NCI-H82 treated with DMSO at 0.1 percent for 48 hours (cell line): ENCODE data around the gene CERS4.
"Not testable (repeated sequence)": the region's sequence is repeated elsewhere in the genome, so short reads cannot be mapped to it uniquely, and the experiment has no call there.

ENCODE experiments used
- DNase-seq: peaks from one replicate; lab custom pipeline; 2025; ENCODE audit not compliant: unreplicated experiment; lab: John Stamatoyannopoulos, UW

The CERS4 gene

GRCh38 chr19:8241646-8242045 is 32.5 kb downstream of the CERS4 start:
- DNase-seq: no peak

- DNase-seq: no peak
These were observed 33.1 kb downstream of the CERS4 start for GRCh38 chr19:8242211-8242821.

DNA sequence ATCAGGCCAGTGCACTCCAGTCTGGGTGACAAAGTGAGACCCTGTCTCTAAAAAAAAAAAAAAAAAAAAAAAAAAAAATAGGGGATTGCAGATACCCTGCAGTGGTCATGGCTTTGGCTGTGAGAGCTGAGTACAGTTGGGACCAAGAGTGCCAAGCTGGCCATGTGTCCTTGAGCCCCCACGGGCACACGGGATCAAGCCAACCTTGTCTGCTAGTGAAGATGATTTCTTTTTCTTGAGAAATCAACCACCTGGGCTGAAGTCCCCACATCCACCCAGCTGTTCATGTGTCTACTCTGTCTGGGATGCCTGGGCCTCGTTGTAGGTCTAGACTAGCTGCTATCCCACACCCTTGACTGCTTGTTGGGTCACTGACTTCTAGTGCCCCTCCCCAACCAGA is 34.0 kb downstream of the CERS4 start:
- no peak for DNase-seq

- DNase-seq: no peak
These were observed 35.3 kb downstream of the CERS4 start for GRCh38 chr19:8244442-8244841.

DNA sequence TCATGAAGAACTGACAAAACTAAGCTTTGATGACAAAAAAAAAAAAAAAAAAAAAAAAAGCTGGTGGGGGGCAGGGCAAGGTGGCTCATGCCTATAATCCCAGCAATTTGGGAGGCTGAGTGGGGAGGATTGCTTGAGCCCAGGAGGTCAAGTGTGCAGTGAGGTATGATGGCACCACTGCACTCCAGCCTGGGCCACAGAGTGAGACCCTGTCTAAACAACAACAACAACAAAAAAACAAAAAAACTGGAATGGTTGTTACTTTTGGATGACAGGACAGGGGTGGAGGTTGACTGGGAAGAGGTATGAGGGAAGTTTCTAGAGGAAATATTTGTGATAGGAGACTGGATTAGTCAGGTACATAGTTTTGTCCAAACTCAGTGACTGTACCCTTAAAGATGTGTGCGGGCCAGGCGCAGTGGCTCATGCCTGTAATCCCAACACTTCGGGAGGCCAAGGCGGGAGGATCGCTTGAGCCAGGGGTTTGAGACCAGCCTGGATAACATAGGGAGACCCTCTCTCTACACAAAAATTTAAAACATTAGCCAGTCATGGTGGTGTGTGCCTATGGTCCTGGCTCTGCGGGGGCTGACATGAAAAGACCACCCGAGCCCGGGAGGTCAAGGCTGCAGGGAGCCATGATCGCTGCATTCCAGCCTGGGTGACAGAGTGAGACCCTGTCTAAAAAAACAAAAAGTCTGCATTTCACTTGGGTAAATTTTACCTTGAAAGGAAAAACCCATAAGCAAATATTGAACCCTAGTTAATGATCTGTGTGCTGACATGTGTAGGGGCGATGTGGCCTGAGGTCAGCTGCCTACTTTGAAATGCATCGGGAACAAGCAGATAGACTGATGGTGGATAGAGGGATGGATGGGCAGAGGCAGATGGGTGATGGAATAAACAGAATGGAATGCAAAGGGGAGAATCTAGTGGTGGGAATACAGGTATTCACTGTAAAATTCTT is 37.0 kb downstream of the CERS4 start:
- no peak for DNase-seq

DNA sequence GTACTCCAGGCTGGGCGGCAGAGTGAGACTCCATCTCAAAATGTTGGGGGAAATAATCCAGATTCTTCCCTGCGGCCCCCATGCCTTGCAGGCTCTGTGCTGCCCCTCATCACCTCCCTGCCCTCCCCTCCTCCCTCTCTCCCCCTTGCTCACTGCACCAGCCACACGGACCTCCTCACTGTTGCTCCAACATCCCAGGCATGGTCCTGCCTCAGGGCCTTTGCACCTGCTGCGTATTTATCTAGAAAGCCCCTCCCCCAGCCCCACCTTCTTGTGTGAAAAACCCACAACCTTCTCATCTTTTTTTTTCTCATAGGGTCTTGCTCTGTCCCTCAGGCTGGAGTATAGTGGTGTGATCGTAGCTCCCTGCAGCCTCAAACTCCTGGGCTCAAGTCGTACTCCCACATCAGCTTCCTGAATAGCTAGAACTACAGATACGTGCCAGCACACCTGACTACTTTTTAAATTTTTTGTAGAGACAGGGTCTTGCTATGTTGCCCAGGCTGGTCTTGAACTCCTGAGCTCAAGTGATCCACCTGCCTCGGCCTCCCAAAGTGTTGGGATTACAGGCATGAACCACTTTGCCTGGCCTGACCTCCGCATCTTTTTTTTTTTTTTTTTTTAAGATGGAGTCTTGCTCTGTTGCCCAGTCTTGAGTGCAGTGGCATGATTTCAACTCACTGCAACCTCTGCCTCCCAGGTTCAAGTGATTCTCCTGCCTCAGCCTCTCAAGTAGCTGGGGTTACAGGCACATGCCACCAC is 38.1 kb downstream of the CERS4 start:
- not testable (repeated sequence) for DNase-seq

GRCh38 chr19:8248348-8249328 is 39.5 kb downstream of the CERS4 start:
- DNase-seq: no peak

DNA sequence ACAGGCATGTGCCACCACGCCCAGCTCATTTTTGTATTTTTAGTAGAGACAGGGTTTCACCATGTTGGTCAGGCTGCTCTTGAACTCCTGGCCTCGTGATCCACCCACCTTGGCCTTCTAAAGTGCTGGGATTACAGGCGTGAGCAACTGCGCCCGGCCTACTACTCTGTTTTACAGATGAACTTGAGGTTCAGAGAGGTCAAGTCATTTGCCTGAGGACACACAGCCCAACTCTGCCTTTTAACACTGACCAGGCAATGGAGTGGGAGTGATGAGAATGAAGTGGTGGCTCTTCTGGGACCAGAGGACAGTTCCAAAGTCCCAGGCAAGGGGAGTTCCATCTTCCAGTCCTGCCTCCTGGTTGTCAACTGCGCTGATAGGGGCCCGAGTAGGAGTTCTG is 41.4 kb downstream of the CERS4 start:
- DNase-seq: no peak

DNA sequence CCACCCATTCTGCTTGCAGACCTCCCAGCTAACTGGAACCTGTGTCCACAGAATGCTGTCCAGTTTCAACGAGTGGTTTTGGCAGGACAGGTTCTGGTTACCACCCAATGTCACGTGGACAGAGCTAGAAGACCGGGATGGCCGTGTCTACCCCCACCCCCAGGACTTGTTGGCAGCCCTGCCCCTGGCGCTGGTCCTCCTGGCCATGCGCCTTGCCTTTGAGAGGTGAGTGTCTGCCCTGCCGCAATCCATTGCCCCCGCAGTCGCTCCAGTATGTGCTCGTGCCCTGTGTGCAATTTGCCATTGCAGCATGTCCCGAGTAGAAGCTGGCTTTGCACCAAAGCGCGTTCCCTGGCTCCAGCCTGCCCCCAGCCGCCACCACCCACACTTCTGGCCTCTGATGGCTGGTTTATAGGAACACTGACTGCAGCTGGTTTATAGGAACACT is 41.9 kb downstream of the CERS4 start:
- no peak for DNase-seq

GRCh38 chr19:8252922-8253589 is 43.9 kb downstream of the CERS4 start:
- DNase-seq: peak; percentile 30

- DNase-seq: no peak
These were observed 44.5 kb downstream of the CERS4 start for GRCh38 chr19:8253678-8254077.

DNA sequence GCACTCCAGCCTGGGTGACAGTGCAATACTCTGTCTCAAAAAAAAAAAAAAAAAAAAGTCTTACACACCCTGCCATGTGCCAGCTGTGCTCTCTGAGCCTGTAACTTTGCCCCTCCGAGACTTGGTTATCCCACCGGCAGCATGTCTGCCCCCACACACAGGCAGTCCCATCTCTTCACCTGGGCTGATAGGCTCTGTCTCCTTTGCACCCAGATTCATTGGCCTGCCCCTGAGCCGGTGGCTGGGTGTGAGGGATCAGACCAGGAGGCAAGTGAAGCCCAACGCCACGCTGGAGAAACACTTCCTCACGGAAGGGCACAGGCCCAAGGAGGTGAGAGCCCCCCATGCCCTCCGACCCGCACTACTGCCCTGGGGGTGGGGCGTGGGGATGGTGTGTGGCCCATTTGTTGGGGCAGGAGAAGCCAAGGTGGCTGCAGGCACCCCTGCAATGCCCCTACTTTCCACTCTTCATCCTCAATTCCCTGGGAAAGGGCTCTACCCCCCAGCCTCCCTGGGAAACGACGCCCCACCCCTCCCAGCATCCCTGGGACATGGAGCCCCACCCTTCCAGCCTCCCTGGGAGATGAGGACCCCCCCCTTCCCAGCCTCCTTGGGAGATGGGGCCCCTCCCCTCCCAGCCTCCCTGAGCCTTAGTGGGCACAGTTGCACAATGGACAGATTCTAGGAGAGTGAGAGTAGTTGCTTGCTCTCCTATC is 45.3 kb downstream of the CERS4 start:
- no peak for DNase-seq

GRCh38 chr19:8255426-8256125 is 46.4 kb downstream of the CERS4 start:
- no peak for DNase-seq

- no peak for DNase-seq
These were observed 47.3 kb downstream of the CERS4 start for GRCh38 chr19:8256276-8257051.

- DNase-seq: no peak
These were observed 47.9 kb downstream of the CERS4 start for GRCh38 chr19:8257052-8257443.

DNA sequence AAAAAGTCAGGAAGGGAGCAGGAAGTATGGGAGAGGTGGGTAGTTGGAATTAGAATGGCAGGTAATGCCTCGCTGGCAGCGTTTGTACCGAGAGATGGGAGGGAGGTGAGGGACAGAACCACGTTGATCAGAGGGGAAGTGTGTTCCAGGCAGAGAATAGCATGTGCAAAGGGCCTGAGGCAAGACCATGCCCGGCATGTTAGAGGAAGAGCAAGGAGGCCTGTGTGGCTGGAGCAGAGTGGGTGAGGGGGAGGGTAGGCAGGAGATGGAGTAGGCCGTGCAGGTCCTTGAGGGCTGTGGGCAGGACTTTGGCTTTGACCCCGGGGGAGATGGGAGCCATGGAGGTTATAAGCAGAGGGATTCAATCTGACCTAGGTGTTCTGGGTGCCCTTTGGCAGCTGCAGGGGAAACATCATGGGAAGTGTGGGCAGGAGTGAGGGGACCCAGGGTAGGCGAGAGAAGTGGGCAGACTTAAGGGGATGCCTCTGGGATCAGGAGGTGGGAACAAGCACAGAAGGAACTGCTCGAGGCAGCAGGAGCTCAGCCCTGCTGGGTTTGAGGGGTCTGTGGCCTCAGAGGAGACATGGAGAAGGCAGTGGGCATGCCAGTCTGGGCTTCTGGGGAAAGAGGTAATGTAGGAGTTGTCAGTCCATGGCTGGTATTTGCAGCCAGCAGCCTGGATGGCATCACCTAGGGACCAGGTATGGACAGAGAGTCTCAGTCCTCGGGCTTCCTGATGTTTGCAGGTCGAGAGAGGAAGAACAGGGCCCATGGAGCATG is 50.2 kb downstream of the CERS4 start:
- DNase-seq: no peak

DNA sequence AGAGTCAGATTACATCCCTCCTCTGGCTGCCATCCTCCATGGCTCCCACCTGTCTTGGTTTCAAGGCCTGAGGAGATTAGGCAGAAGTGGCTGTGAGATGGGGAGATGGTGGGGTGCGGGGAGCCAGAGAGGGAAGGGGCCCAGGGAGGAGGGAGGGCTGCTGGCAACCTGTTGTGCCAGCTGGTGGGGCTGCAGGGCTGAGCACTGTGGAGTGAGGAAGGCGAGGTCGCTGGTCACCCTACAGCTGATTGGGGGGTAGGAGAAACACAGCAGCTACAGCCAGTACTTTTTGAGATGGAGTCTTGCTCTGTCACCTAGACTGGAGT is 50.7 kb downstream of the CERS4 start:
- no peak for DNase-seq
